ENCODE measurements around the gene PRRT1. TPM values are rescaled to one million over a fixed set of nuclear protein-coding genes. Genes with fewer than 3 reads are reported as not detected.
"Not testable (repeated sequence)": the region's sequence is repeated elsewhere in the genome, so short reads cannot be mapped to it uniquely, and the experiment has no call there.

PRRT1 gene
- total RNA-seq, 1 experiment from 2014 or later = not detected

DNA sequence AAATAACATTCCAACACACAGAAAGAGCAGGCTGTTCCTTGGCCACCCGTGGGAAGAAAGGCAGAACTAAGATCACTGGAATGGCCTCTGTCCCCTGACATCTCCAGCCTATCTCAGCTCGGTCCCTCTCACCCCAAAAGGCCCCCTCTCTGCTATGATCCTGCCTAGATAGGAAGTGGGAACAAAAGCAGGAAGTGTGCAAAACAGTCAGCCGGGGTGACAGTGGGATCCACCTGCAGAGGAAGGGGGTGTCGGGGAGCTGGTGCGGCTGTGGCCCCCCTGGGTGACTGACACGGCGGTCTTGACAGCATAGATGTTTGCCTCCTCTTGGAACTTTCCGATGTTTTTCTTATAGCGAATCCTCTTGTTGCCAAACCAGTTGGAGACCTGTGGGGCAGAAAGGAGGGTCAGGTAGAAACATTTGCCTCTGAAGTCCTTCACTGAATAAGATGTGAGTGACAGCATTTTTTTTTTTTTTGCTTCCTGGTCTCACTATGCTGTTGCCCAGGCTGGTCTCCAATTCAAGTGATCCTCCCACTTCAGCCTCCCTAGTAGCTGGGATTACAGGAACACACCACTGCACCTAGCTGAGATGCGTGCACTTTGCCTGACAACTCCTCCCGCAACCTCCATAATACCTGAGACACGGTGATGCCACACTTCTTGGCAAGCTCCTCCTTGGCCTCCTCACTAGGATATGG, 35.4 kb upstream of the PRRT1 start:
- Histone ChIP-seq H3K79me2 (ENCODE audit: low read length) (peaks cover 18% of the 10 kb centered on the region), H3K27me3 (ENCODE audit: low read length) (no peaks in the 10 kb centered on the region), H4K20me1 (ENCODE audit: low read length) (no peaks in the 10 kb centered on the region), H3K4me3 (ENCODE audit: low read length) (no peak overlapping the region), H3K4me2 (ENCODE audit: low read length) (no peak overlapping the region), H3K4me1 (ENCODE audit: insufficient read depth, low read length) (peaks cover 15% of the 10 kb centered on the region), H3K9me3 (ENCODE audit: low read length) (no peaks in the 10 kb centered on the region), H3K9ac (ENCODE audit: low read length) (no peak overlapping the region), H3K27ac (ENCODE audit: low read length) (no peak overlapping the region), H2AFZ (ENCODE audit: low read length) (no peak overlapping the region), H3K36me3 (ENCODE audit: low read depth, low read length) (no peaks in the 10 kb centered on the region), H3F3A (ENCODE audit: low read length, unreplicated experiment) (no peaks in the 10 kb centered on the region), H3K9me2 (replicated peaks; ENCODE audit: low read length) (no peaks in the 10 kb centered on the region)
- no peak for TF ChIP-seq EZH2 (IDR thresholded peaks at IDR 0.05; ENCODE audit: low read length, unreplicated experiment)
- TF ChIP-seq, protein P1, sequence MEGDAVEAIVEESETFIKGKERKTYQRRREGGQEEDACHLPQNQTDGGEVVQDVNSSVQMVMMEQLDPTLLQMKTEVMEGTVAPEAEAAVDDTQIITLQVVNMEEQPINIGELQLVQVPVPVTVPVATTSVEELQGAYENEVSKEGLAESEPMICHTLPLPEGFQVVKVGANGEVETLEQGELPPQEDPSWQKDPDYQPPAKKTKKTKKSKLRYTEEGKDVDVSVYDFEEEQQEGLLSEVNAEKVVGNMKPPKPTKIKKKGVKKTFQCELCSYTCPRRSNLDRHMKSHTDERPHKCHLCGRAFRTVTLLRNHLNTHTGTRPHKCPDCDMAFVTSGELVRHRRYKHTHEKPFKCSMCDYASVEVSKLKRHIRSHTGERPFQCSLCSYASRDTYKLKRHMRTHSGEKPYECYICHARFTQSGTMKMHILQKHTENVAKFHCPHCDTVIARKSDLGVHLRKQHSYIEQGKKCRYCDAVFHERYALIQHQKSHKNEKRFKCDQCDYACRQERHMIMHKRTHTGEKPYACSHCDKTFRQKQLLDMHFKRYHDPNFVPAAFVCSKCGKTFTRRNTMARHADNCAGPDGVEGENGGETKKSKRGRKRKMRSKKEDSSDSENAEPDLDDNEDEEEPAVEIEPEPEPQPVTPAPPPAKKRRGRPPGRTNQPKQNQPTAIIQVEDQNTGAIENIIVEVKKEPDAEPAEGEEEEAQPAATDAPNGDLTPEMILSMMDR (conservative IDR thresholded peaks at IDR 0.05; ENCODE audit: low read depth, low read length) = no peak
- no peak for TF ChIP-seq EZH2phosphoT487 (IDR thresholded peaks at IDR 0.05; ENCODE audit: borderline replicate concordance, low read length)
- POLR2A ChIA-PET (ENCODE audit: unreplicated experiment) = no interaction called here
- CTCF ChIA-PET = no interaction called here
- DNase-seq (no peak), ATAC-seq (no peak)
- intact Hi-C loops (cut with micrococcal nuclease) = no loop called here
- no TSS peak for BruUV-seq (replicated peaks)

DNA sequence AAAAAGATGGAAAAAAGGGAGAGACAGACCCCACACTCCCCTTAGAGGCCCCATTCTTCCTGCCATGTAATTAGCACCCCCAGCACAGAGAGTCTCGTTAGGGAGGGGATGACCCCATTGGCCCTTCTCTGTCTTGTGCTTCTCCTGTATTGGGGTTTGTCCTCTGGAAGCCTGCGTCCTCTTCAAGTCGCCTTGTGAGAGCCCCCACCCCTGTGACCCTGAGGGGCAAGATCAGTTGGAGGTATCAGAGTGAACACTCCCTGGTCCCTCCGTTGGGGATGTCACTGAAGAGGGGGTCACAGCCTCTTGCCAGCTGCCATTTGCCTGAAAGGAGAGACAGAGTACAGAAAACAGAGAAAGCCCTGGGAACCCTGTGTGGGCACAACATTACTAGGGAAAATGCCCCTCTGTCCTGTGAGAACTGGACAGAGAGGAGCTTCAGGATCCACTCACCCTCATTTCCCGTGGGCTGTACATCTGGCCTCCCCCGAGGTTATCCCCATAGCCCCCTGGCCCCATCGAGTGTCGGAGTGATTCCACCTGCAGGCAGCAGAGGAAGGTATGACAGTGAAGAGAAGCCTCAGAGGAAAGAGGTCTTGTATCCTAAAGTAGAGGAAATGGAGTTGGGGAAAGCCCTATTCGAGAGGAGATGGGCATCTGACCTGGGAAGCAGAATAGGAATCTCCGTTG, 34.6 kb upstream of the PRRT1 start:
- H3K9ac ChIP-seq (ENCODE audit: low read length); H4K20me1 ChIP-seq (ENCODE audit: low read length); H3K27ac ChIP-seq (ENCODE audit: low read length); H3K36me3 ChIP-seq (ENCODE audit: low read depth, low read length); H3K9me3 ChIP-seq (ENCODE audit: low read length); H3K9me2 ChIP-seq (replicated peaks; ENCODE audit: low read length); POLR2A ChIA-PET (ENCODE audit: unreplicated experiment); H3K4me3 ChIP-seq (ENCODE audit: low read length); H3F3A ChIP-seq (ENCODE audit: low read length, unreplicated experiment); H3K27me3 ChIP-seq (ENCODE audit: low read length); CTCF ChIA-PET; BruUV-seq (replicated peaks); H3K4me2 ChIP-seq (ENCODE audit: low read length); ATAC-seq; H2AFZ ChIP-seq (ENCODE audit: low read length); DNase-seq; intact Hi-C loops (cut with micrococcal nuclease): not testable (repeated sequence)
- Histone ChIP-seq H3K79me2 (ENCODE audit: low read length) (peaks cover 18% of the 10 kb centered on the region), H3K4me1 (ENCODE audit: insufficient read depth, low read length) (peaks cover 13% of the 10 kb centered on the region)

DNA sequence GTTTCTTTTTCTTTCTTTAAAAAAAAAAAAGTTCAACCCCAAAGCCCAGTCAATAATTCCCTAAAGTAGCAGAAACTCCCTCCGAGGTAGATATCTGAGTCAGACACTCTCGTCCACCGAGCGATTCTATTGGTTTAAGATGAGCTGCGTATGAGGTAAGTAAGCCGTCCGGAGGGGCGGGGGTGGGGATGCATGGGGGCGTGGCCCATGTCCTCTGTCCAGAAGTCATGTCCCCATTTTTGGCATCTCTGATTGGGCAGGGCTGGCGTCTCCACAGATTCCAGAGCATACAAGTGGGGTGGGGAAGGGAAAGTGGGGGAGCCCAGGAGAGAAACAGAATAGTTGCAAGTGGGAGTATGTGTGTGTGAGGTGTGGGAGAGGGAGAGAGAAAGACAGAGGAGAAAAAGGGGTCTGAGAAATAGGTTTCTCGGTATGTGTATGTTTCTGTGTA, 34.0 kb upstream of the PRRT1 start:
- intact Hi-C loops (cut with micrococcal nuclease); H3K9ac ChIP-seq (ENCODE audit: low read length): not testable (repeated sequence)
- POLR2A ChIA-PET (ENCODE audit: unreplicated experiment) = interaction anchor here (0.6 kb wide), 1 partner anchor 10 kb away, joined by 20 read pairs; no protein-coding TSS in a partner anchor

More for the DNA sequence above, 34.0 kb upstream of the PRRT1 start:
- H3K27ac ChIP-seq (ENCODE audit: low read length); H3K9me3 ChIP-seq (ENCODE audit: low read length); H3K27me3 ChIP-seq (ENCODE audit: low read length); H3K9me2 ChIP-seq (replicated peaks; ENCODE audit: low read length); H2AFZ ChIP-seq (ENCODE audit: low read length); H3F3A ChIP-seq (ENCODE audit: low read length, unreplicated experiment); BruUV-seq (replicated peaks); H3K36me3 ChIP-seq (ENCODE audit: low read depth, low read length); H3K4me2 ChIP-seq (ENCODE audit: low read length); H3K4me3 ChIP-seq (ENCODE audit: low read length); H4K20me1 ChIP-seq (ENCODE audit: low read length): not testable (repeated sequence)
- peaks cover 13% of the 10 kb centered on the region for H3K4me1 ChIP-seq (ENCODE audit: insufficient read depth, low read length)
- peak; percentile 51 for ATAC-seq
- DNase-seq = peak; percentile 45
- CTCF ChIA-PET = interaction anchor here (0.6 kb wide), 1 partner anchor 56 kb away, joined by 5 read pairs; the partner anchor contains the start of gene FKBPL
- H3K79me2 ChIP-seq (ENCODE audit: low read length) = peaks cover 18% of the 10 kb centered on the region

Data from PC-3 (cell line).